ENCODE results near the gene TMEM97.

The TMEM97 gene

DNA sequence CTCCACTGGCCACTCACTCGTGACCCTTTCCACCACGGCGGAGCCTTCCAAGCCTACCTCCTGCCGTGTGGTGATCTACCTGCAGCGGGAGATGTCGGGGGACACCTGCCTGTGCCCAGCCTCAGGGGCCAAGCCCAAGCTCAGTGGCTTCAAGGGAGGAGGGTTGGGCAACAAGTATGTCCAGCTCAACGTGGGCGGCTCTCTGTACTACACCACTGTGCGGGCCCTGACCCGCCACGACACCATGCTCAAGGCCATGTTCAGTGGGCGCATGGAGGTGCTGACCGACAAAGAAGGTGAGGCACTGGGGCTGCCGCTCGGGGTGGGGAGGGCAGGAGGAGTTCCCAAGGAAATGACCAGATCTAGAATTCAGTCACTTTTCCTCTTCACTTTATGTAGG, 20.4 kb downstream of the TMEM97 start:
- no peak overlapping the region for H3K4me3 ChIP-seq (ENCODE audit: low read depth, low read length)
- ChIA-PET CTCF (interaction anchor here (1.2 kb wide), 1 partner anchor 77 kb away, joined by 4 read pairs; no protein-coding TSS in a partner anchor), POLR2A (no interaction called here)
- no peak for DNase-seq (ENCODE audit: low read depth, low spot score)
- TF ChIP-seq, protein P1, sequence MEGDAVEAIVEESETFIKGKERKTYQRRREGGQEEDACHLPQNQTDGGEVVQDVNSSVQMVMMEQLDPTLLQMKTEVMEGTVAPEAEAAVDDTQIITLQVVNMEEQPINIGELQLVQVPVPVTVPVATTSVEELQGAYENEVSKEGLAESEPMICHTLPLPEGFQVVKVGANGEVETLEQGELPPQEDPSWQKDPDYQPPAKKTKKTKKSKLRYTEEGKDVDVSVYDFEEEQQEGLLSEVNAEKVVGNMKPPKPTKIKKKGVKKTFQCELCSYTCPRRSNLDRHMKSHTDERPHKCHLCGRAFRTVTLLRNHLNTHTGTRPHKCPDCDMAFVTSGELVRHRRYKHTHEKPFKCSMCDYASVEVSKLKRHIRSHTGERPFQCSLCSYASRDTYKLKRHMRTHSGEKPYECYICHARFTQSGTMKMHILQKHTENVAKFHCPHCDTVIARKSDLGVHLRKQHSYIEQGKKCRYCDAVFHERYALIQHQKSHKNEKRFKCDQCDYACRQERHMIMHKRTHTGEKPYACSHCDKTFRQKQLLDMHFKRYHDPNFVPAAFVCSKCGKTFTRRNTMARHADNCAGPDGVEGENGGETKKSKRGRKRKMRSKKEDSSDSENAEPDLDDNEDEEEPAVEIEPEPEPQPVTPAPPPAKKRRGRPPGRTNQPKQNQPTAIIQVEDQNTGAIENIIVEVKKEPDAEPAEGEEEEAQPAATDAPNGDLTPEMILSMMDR (IDR thresholded peaks at IDR 0.05; ENCODE audit: insufficient read depth, low read length, missing control alignments), result no peak

DNA sequence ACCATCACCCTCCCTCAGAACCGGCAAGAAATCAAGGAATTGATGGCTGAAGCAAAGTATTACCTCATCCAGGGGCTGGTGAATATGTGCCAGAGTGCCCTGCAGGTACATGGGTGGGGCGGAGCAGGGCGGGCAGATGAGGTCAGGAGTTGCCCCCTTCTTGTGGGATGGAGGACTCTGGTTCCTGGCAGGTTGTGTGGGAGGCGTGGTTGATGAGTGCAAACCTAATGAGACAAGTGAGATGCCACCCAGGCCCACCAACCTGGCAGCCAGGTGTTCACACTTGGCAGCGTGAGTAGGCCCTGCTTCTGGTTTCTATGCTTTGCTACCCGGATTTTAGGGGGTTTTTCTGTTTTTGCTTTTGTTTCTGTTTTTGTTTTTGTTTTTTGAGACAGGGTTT, 21.4 kb downstream of the TMEM97 start:
- ChIA-PET CTCF (no interaction called here), POLR2A (no interaction called here)
- no peak for DNase-seq (ENCODE audit: low read depth, low spot score)
- TF ChIP-seq, protein P1 (IDR thresholded peaks at IDR 0.05; ENCODE audit: insufficient read depth, low read length, missing control alignments), result no peak
- no peak overlapping the region for H3K4me3 ChIP-seq (ENCODE audit: low read depth, low read length)

- TF ChIP-seq, protein P1 (IDR thresholded peaks at IDR 0.05; ENCODE audit: insufficient read depth, low read length, missing control alignments), result no peak
- H3K4me3 ChIP-seq (ENCODE audit: low read depth, low read length), result no peak overlapping the region
- CTCF ChIA-PET, result interaction anchor here (1.0 kb wide), 1 partner anchor 9 kb away, joined by 3 read pairs; no protein-coding TSS in a partner anchor
- no peak for DNase-seq (ENCODE audit: low read depth, low spot score)
- POLR2A ChIA-PET, result no interaction called here
Measured at GRCh38 chr17:28341516-28341915, 22.5 kb downstream of the TMEM97 start.

GRCh38 chr17:28342313-28342712, 23.3 kb downstream of the TMEM97 start:
- TF ChIP-seq, protein P1 (IDR thresholded peaks at IDR 0.05; ENCODE audit: insufficient read depth, low read length, missing control alignments), result no peak
- ChIA-PET CTCF (no interaction called here), POLR2A (no interaction called here)
- DNase-seq (ENCODE audit: low read depth, low spot score), result no peak
- H3K4me3 ChIP-seq (ENCODE audit: low read depth, low read length), result no peak overlapping the region

DNA sequence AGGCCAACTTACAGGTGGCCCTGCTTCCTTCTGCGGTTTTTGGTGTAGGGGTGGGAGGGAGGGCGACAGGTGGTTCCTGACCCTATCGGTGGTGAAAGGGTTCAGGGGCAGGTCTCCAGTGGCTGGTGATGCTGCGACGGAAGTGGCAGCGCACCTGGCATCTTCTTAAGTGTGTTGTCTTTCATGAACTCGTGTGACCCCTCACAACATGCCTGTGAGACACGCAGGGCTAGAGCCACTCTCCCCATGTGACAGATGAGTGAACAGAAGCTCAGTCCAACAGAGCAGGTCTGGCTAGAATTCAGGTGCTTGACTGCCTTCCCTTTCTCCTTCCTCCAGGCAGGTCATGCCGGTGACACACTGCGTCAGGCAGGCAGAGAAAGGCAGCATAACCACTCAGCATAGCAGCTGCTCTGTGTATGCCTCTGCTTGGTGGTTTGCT, 24.5 kb downstream of the TMEM97 start:
- TF ChIP-seq, protein P1 (IDR thresholded peaks at IDR 0.05; ENCODE audit: insufficient read depth, low read length, missing control alignments), result no peak
- ChIA-PET POLR2A (interaction anchor here (0.8 to 5.5 kb wide), 2 partner anchors 8 to 14 kb away, joined by 3 to 55 read pairs; partner anchors contain the start of genes IFT20, POLDIP2 and TNFAIP1), CTCF (no interaction called here)
- no peak for DNase-seq (ENCODE audit: low read depth, low spot score)
- no peak overlapping the region for H3K4me3 ChIP-seq (ENCODE audit: low read depth, low read length)

DNA sequence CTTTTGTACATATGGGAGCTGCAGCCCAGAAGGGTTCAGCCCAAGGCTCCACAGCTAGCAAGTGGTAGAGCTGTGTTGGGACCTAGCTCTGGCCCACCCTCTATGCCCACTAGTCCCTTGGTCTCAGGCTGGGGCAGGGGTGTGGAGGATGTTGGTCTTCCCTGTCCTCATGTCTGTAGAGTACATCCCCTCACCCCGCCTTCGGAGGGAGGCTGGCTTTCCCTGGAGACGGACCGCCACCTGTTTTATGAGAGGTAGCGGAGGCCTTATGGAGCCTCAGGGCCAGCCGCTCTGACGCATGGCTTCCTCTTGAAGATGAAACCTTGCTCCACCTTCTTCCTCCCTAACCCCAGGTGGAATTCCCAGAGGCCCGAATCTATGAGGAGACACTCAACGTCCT, 25.0 kb downstream of the TMEM97 start:
- no peak overlapping the region for H3K4me3 ChIP-seq (ENCODE audit: low read depth, low read length)
- TF ChIP-seq, protein P1 (IDR thresholded peaks at IDR 0.05; ENCODE audit: insufficient read depth, low read length, missing control alignments), result no peak
- ChIA-PET POLR2A (interaction anchor here (0.8 to 5.5 kb wide), 2 partner anchors 9 to 13 kb away, joined by 3 to 55 read pairs; partner anchors contain the start of genes IFT20, POLDIP2 and TNFAIP1), CTCF (interaction anchor here (1.3 to 2.8 kb wide), 2 partner anchors 8 to 27 kb away, joined by 3 to 14 read pairs; partner anchors contain the start of genes IFT20 and TNFAIP1)
- DNase-seq (ENCODE audit: low read depth, low spot score), result no peak
